ENCODE results near the gene TMEM116.

DNA sequence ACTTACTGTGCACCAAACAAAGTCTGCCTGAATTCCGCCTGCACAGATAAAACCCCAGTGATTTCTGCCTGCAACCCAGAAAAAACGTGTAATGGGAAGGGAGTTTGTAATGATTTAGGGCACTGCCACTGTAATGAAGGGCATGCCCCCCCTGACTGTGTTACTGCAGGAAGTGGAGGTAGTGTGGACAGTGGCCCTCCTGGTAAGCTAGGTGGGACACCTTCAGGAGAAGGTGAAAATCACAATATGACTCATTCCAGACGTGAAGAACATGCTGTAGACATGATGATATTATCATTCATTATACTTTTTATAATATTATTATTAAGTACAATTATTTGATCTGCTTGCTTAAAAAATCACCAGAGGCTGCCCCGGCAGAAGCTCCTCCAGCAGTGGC, 111.8 kb downstream of the TMEM116 start:
- TF ChIP-seq, protein P1, sequence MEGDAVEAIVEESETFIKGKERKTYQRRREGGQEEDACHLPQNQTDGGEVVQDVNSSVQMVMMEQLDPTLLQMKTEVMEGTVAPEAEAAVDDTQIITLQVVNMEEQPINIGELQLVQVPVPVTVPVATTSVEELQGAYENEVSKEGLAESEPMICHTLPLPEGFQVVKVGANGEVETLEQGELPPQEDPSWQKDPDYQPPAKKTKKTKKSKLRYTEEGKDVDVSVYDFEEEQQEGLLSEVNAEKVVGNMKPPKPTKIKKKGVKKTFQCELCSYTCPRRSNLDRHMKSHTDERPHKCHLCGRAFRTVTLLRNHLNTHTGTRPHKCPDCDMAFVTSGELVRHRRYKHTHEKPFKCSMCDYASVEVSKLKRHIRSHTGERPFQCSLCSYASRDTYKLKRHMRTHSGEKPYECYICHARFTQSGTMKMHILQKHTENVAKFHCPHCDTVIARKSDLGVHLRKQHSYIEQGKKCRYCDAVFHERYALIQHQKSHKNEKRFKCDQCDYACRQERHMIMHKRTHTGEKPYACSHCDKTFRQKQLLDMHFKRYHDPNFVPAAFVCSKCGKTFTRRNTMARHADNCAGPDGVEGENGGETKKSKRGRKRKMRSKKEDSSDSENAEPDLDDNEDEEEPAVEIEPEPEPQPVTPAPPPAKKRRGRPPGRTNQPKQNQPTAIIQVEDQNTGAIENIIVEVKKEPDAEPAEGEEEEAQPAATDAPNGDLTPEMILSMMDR (IDR thresholded peaks at IDR 0.05; ENCODE audit: low read depth, low read length, poor library complexity, severe bottlenecking) = no peak
- no peak for TF ChIP-seq EZH2phosphoT487 (IDR thresholded peaks at IDR 0.05; ENCODE audit: borderline replicate concordance, low read length)

All from DOHH2 (cell line).